ENCODE measurements around the gene SHISA5. TPM values are rescaled to one million over a fixed set of nuclear protein-coding genes. Genes with fewer than 3 reads are reported as not detected.

The SHISA5 gene
- total RNA-seq, 1 experiment from 2014 or later, result 226 TPM

- H3K4me1 Mint-ChIP-seq (ENCODE audit: low read depth, unreplicated experiment), result peaks cover 16% of the 10 kb centered on the region
- Histone ChIP-seq H3K9me3 (no peaks in the 10 kb centered on the region), H3K27me3 (replicated peaks; ENCODE audit: control insufficient read depth, insufficient read depth, low read length) (no peaks in the 10 kb centered on the region), H3K4me1 (peaks cover 19% of the 10 kb centered on the region), H3K36me3 (ENCODE audit: control insufficient read depth, insufficient read depth, low read length) (peaks cover 5% of the 10 kb centered on the region), H3K4me3 (ENCODE audit: low read depth, low read length) (no peak overlapping the region)
- H3K27ac Mint-ChIP-seq (ENCODE audit: unreplicated experiment), result peak overlapping the region; percentile 99
- peaks cover 34% of the 10 kb centered on the region for H3K36me3 Mint-ChIP-seq (ENCODE audit: insufficient read depth, unreplicated experiment)
- H3K27me3 Mint-ChIP-seq (ENCODE audit: insufficient read depth, unreplicated experiment), result no peaks in the 10 kb centered on the region
- no peak for DNase-seq
- intact Hi-C loops (cut with micrococcal nuclease; ENCODE audit: unreplicated experiment), result loop anchor here (10.0 kb wide), 1 partner anchor 198 kb away; the partner anchor contains the start of gene CELSR3
- no peaks in the 10 kb centered on the region for H3K9me3 Mint-ChIP-seq (ENCODE audit: unreplicated experiment)
- ChIA-PET CTCF (interaction anchor here (0.7 kb wide), 1 partner anchor 41 kb away, joined by 3 read pairs; no protein-coding TSS in a partner anchor), POLR2A (no interaction called here)
- H3K4me3 Mint-ChIP-seq (ENCODE audit: unreplicated experiment), result peak overlapping the region; percentile 33
- no peak for TF ChIP-seq CTCF (IDR thresholded peaks at IDR 0.05; ENCODE audit: insufficient read depth in 1 of 2, low read depth in 1 of 2, low read length in 1 of 2, severe bottlenecking in 1 of 2, unreplicated experiment in 1 of 2)
- no TSS peak for BruUV-seq (replicated peaks)
Measured at GRCh38 chr3:48466386-48467109, 37.4 kb downstream of the SHISA5 start.

GRCh38 chr3:48465531-48466378, 38.2 kb downstream of the SHISA5 start:
- TSS peak; percentile 62 for BruUV-seq (replicated peaks)
- TF ChIP-seq CTCF (IDR thresholded peaks at IDR 0.05; ENCODE audit: insufficient read depth in 1 of 2, low read depth in 1 of 2, low read length in 1 of 2, severe bottlenecking in 1 of 2, unreplicated experiment in 1 of 2), result peak; percentile 61 to 83
- Histone ChIP-seq H3K36me3 (ENCODE audit: control insufficient read depth, insufficient read depth, low read length) (peaks cover 5% of the 10 kb centered on the region), H3K4me3 (ENCODE audit: low read depth, low read length) (no peak overlapping the region), H3K9me3 (no peaks in the 10 kb centered on the region), H3K27me3 (replicated peaks; ENCODE audit: control insufficient read depth, insufficient read depth, low read length) (no peaks in the 10 kb centered on the region), H3K4me1 (peaks cover 19% of the 10 kb centered on the region)
- Mint-ChIP-seq H3K4me3 (ENCODE audit: unreplicated experiment) (peak overlapping the region; percentile 56), H3K27ac (ENCODE audit: unreplicated experiment) (peak overlapping the region; percentile 99), H3K36me3 (ENCODE audit: insufficient read depth, unreplicated experiment) (peaks cover 34% of the 10 kb centered on the region), H3K4me1 (ENCODE audit: low read depth, unreplicated experiment) (peaks cover 16% of the 10 kb centered on the region), H3K27me3 (ENCODE audit: insufficient read depth, unreplicated experiment) (no peaks in the 10 kb centered on the region), H3K9me3 (ENCODE audit: unreplicated experiment) (no peaks in the 10 kb centered on the region)
- intact Hi-C loops (cut with micrococcal nuclease; ENCODE audit: unreplicated experiment), result loop anchor here (1.0 to 10.0 kb wide), 5 partner anchors 8 to 199 kb away; partner anchors contain the start of gene CELSR3
- CTCF ChIA-PET, result interaction anchor here (0.7 to 0.9 kb wide), 2 partner anchors 30 to 42 kb away, joined by 3 to 5 read pairs; no protein-coding TSS in a partner anchor
- DNase-seq, result peak; percentile 97
- POLR2A ChIA-PET, result no interaction called here

- Histone ChIP-seq H3K36me3 (ENCODE audit: control insufficient read depth, insufficient read depth, low read length) (peaks cover 5% of the 10 kb centered on the region), H3K4me1 (peaks cover 14% of the 10 kb centered on the region), H3K27me3 (replicated peaks; ENCODE audit: control insufficient read depth, insufficient read depth, low read length) (no peaks in the 10 kb centered on the region), H3K9me3 (no peaks in the 10 kb centered on the region), H3K4me3 (ENCODE audit: low read depth, low read length) (no peak overlapping the region)
- no peaks in the 10 kb centered on the region for H3K9me3 Mint-ChIP-seq (ENCODE audit: unreplicated experiment)
- POLR2A ChIA-PET, result interaction anchor here (0.9 kb wide), 1 partner anchor 8 kb away, joined by 3 read pairs; no protein-coding TSS in a partner anchor
- intact Hi-C loops (cut with micrococcal nuclease; ENCODE audit: unreplicated experiment), result loop anchor here (1.0 to 10.0 kb wide), 5 partner anchors 8 to 200 kb away; partner anchors contain the start of gene CELSR3
- H3K27me3 Mint-ChIP-seq (ENCODE audit: insufficient read depth, unreplicated experiment), result no peaks in the 10 kb centered on the region
- BruUV-seq (replicated peaks), result no TSS peak
- peak overlapping the region; percentile 56 for H3K4me3 Mint-ChIP-seq (ENCODE audit: unreplicated experiment)
- peak overlapping the region; percentile 99 for H3K27ac Mint-ChIP-seq (ENCODE audit: unreplicated experiment)
- peaks cover 15% of the 10 kb centered on the region for H3K4me1 Mint-ChIP-seq (ENCODE audit: low read depth, unreplicated experiment)
- peaks cover 34% of the 10 kb centered on the region for H3K36me3 Mint-ChIP-seq (ENCODE audit: insufficient read depth, unreplicated experiment)
- CTCF ChIA-PET, result interaction anchor here (0.9 to 1.9 kb wide), 2 partner anchors 29 to 43 kb away, joined by 5 to 6 read pairs; no protein-coding TSS in a partner anchor
- no peak for DNase-seq
- no peak for TF ChIP-seq CTCF (IDR thresholded peaks at IDR 0.05; ENCODE audit: insufficient read depth in 1 of 2, low read depth in 1 of 2, low read length in 1 of 2, severe bottlenecking in 1 of 2, unreplicated experiment in 1 of 2)
Measured at GRCh38 chr3:48465237-48465530, 38.8 kb downstream of the SHISA5 start.
